ENCODE results near the gene PVRIG.

PVRIG gene

GRCh38 chr7:100195222-100195621 lies 24.5 kb upstream of the PVRIG start:
- no peak for TF ChIP-seq CTCF (IDR thresholded peaks at IDR 0.05)

- TF ChIP-seq CTCF (IDR thresholded peaks at IDR 0.05): no peak
These were observed 21.5 kb upstream of the PVRIG start for GRCh38 chr7:100198266-100198665.

GRCh38 chr7:100200693-100201092 lies 19.1 kb upstream of the PVRIG start:
- no peak for TF ChIP-seq CTCF (IDR thresholded peaks at IDR 0.05)

- TF ChIP-seq CTCF (IDR thresholded peaks at IDR 0.05): no peak
These were observed 15.3 kb upstream of the PVRIG start for GRCh38 chr7:100204454-100204853.

- TF ChIP-seq CTCF (IDR thresholded peaks at IDR 0.05): no peak
These were observed 10.8 kb upstream of the PVRIG start for GRCh38 chr7:100208911-100209408.

GRCh38 chr7:100209493-100209892 lies 10.3 kb upstream of the PVRIG start:
- no peak for TF ChIP-seq CTCF (IDR thresholded peaks at IDR 0.05)

GRCh38 chr7:100210805-100211204 lies 8.9 kb upstream of the PVRIG start:
- TF ChIP-seq CTCF (IDR thresholded peaks at IDR 0.05): no peak

GRCh38 chr7:100211342-100211780 lies 8.4 kb upstream of the PVRIG start:
- no peak for TF ChIP-seq CTCF (IDR thresholded peaks at IDR 0.05)
